DMS53 treated with DMSO at 0.1 percent for 48 hours (cell line): ENCODE results near the gene SUGP1.

ENCODE experiments used
- DNase-seq: peaks from one replicate; lab custom pipeline; 2025; ENCODE audit not compliant: unreplicated experiment; lab: John Stamatoyannopoulos, UW

Gene SUGP1

GRCh38 chr19:19342086-19343015 is 22.0 kb upstream of the SUGP1 start:
- DNase-seq, result peak; percentile 38

- DNase-seq, result no peak
Observed at GRCh38 chr19:19341026-19341425, 20.7 kb upstream of the SUGP1 start.

GRCh38 chr19:19338082-19338481 is 17.8 kb upstream of the SUGP1 start:
- no peak for DNase-seq

GRCh38 chr19:19337120-19337519 is 16.8 kb upstream of the SUGP1 start:
- no peak for DNase-seq

- no peak for DNase-seq
Observed at GRCh38 chr19:19336597-19336996, 16.3 kb upstream of the SUGP1 start.

GRCh38 chr19:19335408-19336158 is 15.3 kb upstream of the SUGP1 start:
- DNase-seq, result no peak

- no peak for DNase-seq
Observed at GRCh38 chr19:19334989-19335344, 14.7 kb upstream of the SUGP1 start.

- no peak for DNase-seq
Observed at GRCh38 chr19:19334063-19334988, 14.0 kb upstream of the SUGP1 start.

- DNase-seq, result no peak
Observed at GRCh38 chr19:19329126-19329525, 8.8 kb upstream of the SUGP1 start.

- no peak for DNase-seq
Observed at GRCh38 chr19:19327672-19328071, 7.4 kb upstream of the SUGP1 start.

- DNase-seq, result no peak
Observed at GRCh38 chr19:19324059-19324770, 3.9 kb upstream of the SUGP1 start.

GRCh38 chr19:19321141-19321577 is 850 bp upstream of the SUGP1 start:
- DNase-seq, result no peak

- DNase-seq, result no peak
Observed at GRCh38 chr19:19319732-19320360, 463 bp downstream of the SUGP1 start.

GRCh38 chr19:19316082-19316481 is 4.2 kb downstream of the SUGP1 start:
- no peak for DNase-seq

GRCh38 chr19:19315444-19315843 is 4.9 kb downstream of the SUGP1 start:
- no peak for DNase-seq

- no peak for DNase-seq
Observed at GRCh38 chr19:19308373-19308772, 11.9 kb downstream of the SUGP1 start.

- no peak for DNase-seq
Observed at GRCh38 chr19:19306191-19306590, 14.1 kb downstream of the SUGP1 start.

- no peak for DNase-seq
Observed at GRCh38 chr19:19305696-19306095, 14.6 kb downstream of the SUGP1 start.

GRCh38 chr19:19305066-19305465 is 15.2 kb downstream of the SUGP1 start:
- no peak for DNase-seq
